Heart right ventricle (tissue), 16 donors: ENCODE measurements around the gene WDFY4. TPM values are rescaled to one million over a fixed set of nuclear protein-coding genes. Genes with fewer than 3 reads are reported as not detected.
A peak's percentile ranks its signal among the peaks of the same experiment; 100 is the strongest.

Source experiments
- ATAC-seq, 8 donors: fragments of 200-7000 bp; cut with Tn5 transposase; one replicate each; pipeline ENCODE4 v1.9.1; 2020; ENCODE audit warnings: mild to moderate bottlenecking in 8 of 8, moderate library complexity in 8 of 8, moderate number of reproducible peaks in 1 of 8
- DNase-seq, 2 donors: peaks; one replicate each; pipeline ENCODE4 v3.0.0-alpha.2; 2020
- H3K27ac ChIP-seq, 10 donors: fragments of 200-600 bp; sonication (generic) in 2 of 10; one replicate each; pipeline versions ENCODE4 v1.5.0 to v1.8.0; 2020 to 2022; ENCODE audit warnings: mild to moderate bottlenecking in 3 of 10
- H3K27me3 ChIP-seq, 7 donors: fragments of 200-600 bp; one replicate each; pipeline ENCODE4 v1.8.0; 2021 to 2022; ENCODE audit warnings: mild to moderate bottlenecking in 2 of 7
- H3K36me3 ChIP-seq, 9 donors: fragments of 200-600 bp; sonication (generic) in 1 of 9; one replicate each; pipeline versions ENCODE4 v1.5.0 to v1.8.0; 2020 to 2022; ENCODE audit warnings: mild to moderate bottlenecking in 2 of 9
- H3K4me1 ChIP-seq, 9 donors: fragments of 200-600 bp; sonication (generic) in 1 of 9; one replicate each; pipeline versions ENCODE4 v1.5.0 to v1.8.0; 2020 to 2022; ENCODE audit warnings: mild to moderate bottlenecking in 4 of 9
- H3K4me3 ChIP-seq, 10 donors: fragments of 200-600 bp; sonication (generic) in 2 of 10; one replicate each; pipeline versions ENCODE4 v1.5.0 to v1.8.0; 2020 to 2022; ENCODE audit warnings: mild to moderate bottlenecking in 7 of 10, moderate library complexity in 2 of 10
- H3K9me3 ChIP-seq, 11 donors: fragments of 200-600 bp in 10 of 11; sonication (generic) in 2 of 11; one replicate each; pipeline versions ENCODE4 v1.5.0 to v1.8.0; 2013 to 2022; ENCODE audit warnings: mild to moderate bottlenecking in 2 of 11, control low read depth in 1 of 11, moderate library complexity in 1 of 11
- WGBS, 2 donors: extraction: QIAGEN DNeasy Blood & Tissue Kit; methylation state at CpG; one replicate each; pipeline ENCODE4 v1.1.7; 2013; ENCODE audit warnings: inconsistent platforms in 1 of 2; 5-methylcytosine and 5-hydroxymethylcytosine counted together
- intact Hi-C, 10 donors: fragments of 100-400 bp; cut with DNase I; formaldehyde crosslinking; loops; one replicate each; pipeline versions ENCODE4 v1.11.1 to v1.14.2; 2022
- polyA plus RNA-seq, 2 donors: library from polyadenylated mRNA; stranded (reverse); fragments of 200-250 nt; gene quantifications; one replicate each; pipeline ENCODE4 v1.2.3, GENCODE V29; 2013
- total RNA-seq, 10 donors: library from RNA; stranded (reverse); fragmentation: NEBNext Ultra II Directional in 3 of 10; extraction: Animal tissue kit (Norgen Biotek cat#: 25700) in 3 of 10; gene quantifications; one replicate each; pipeline versions ENCODE4 v1.2.1 to v1.2.4, GENCODE V29; 2021 to 2023
- TF ChIP-seq, protein P1 (sequence below), 9 donors: fragments of 200-600 bp; sonication (generic) in 2 of 9; IDR thresholded peaks; one replicate each; pipeline versions ENCODE4 v1.5.0 to v1.8.0; 2021 to 2022; ENCODE audit warnings: antibody characterized with exemption in 9 of 9, mild to moderate bottlenecking in 5 of 9, moderate library complexity in 1 of 9
- donor health status: Arrhythmogenic right ventricular cardiomyopathy.
- donor health status: ischemic (EF 13 %, LVEDD 7.1; RV severe dilation, severe dysfunction).
- donor health status: healthy with polysubstance abuse.
- donor health status: DM: no; HTN: yes; CAD: no.
- donor health status: DM: no; HTN: no; CAD: no.
- donor health status: ischemic (EF 25% LVEDD 6.9; RV normal size, moderate dysfunction).
- donor health status: ischemic (EF 25% LVEDD 5.7; RV mildly dilated, moderate dysfunction).
- donor health status: healthy.
- donor health status: DM: yes; HTN: yes; CAD: no.
- donor health status: Ischemic cardiomyopathy.
- donor health status: ischemic (EF 35%, LVEDD 5.7; RV mildly dilated, moderate dysfunction).
- donor health status: nonischemic (EF 11% LVEDD 7.7; RV severe dilation, severe dysfunction).
- donor health status: DM: yes; HTN: yes; CAD: no.
- donor health status: PGD.
- donor health status: ischemic (EF 29% LVEDD 5.4; RV normal size, mild dysfunction).
- donor health status: nonischemic (EF 23%, LVEDD 6.1; RV moderate dilation, normal function).

Gene WDFY4
- total and polyA plus RNA-seq, 12 donors = 0.59 to 7.4 (median 0.92) TPM

DNA sequence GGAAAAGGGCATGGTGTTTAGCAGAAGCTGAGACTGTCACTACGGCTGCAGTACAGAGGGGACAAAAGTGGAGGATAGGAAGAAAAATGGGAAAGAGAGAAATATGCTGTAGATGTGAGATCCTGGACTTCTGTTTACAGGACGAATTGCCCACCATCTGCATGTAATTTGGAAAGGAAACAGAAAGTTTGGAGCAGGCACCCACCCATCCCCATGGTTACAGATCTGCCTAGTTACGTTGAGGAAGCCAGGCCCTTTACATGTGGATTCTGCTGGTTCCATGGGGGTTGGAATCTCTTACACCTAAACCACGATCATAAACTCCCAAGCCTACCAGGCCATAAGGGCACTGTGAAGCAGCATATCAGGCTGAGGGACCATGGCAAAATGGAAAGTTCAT lies 84.3 kb downstream of the WDFY4 start:
- intact Hi-C loops = no loop called here
- Histone ChIP-seq H3K9me3 (no peaks in the 10 kb centered on the region), H3K36me3 (no peaks in the 10 kb centered on the region), H3K27me3 (no peaks in the 10 kb centered on the region), H3K4me1 (peaks cover 0 to 14% (median 0%) of the 10 kb centered on the region in 9 donors), H3K4me3 (no peak overlapping the region), H3K27ac (no peak overlapping the region)
- ATAC-seq = no peak
- TF ChIP-seq, protein P1, sequence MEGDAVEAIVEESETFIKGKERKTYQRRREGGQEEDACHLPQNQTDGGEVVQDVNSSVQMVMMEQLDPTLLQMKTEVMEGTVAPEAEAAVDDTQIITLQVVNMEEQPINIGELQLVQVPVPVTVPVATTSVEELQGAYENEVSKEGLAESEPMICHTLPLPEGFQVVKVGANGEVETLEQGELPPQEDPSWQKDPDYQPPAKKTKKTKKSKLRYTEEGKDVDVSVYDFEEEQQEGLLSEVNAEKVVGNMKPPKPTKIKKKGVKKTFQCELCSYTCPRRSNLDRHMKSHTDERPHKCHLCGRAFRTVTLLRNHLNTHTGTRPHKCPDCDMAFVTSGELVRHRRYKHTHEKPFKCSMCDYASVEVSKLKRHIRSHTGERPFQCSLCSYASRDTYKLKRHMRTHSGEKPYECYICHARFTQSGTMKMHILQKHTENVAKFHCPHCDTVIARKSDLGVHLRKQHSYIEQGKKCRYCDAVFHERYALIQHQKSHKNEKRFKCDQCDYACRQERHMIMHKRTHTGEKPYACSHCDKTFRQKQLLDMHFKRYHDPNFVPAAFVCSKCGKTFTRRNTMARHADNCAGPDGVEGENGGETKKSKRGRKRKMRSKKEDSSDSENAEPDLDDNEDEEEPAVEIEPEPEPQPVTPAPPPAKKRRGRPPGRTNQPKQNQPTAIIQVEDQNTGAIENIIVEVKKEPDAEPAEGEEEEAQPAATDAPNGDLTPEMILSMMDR (IDR thresholded peaks at IDR 0.05) = no peak
- no peak for DNase-seq
- 82 to 88% methylated on average over 4 of the region's 4 CpGs for WGBS, 2 donors

DNA sequence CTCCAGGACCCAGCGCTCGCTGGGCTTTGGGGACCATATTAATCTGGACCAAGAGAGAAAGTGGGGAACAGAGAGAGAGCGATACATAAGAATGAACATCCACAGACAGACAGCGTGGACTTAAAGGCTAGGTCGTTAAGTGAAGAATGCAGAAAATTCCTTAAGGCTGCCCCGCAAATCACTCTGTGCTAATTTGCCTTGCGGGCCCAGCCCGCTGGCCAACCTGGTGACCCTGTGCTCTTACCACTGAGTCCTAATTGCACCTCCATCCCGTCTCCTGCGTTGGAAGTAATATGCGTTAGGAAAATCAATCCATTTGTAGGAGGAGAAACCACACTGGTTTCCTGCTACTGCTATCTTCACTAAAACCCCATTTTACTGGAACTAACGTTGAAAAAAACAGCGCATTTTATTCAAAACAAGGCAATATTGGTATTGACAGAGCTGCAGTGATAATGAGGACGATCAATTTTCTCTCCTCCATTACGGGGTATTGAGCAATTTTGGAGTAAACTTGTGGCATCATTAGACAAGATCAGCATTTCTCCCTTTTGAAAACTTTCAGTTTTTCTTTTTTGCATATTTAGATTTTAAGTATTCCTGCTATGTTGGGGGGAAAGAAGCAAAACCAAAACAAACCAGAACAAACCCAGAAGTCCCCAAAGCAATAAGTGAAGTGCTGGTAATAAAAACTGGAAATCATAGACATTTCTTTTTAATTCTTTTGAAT lies 85.2 kb downstream of the WDFY4 start:
- peaks cover 0 to 14% (median 0%) of the 10 kb centered on the region in 9 donors for H3K4me1 ChIP-seq
- WGBS, 2 donors = 92 to 93% methylated on average over 15 of the region's 15 CpGs
- TF ChIP-seq, protein P1 (IDR thresholded peaks at IDR 0.05) = no peak
- DNase-seq = no peak
- no peaks in the 10 kb centered on the region for H3K9me3 ChIP-seq
- ATAC-seq = no peak
- no peaks in the 10 kb centered on the region for H3K27me3 ChIP-seq
- no peak overlapping the region for H3K4me3 ChIP-seq
- H3K36me3 ChIP-seq = no peaks in the 10 kb centered on the region
- intact Hi-C loops = no loop called here
- H3K27ac ChIP-seq = no peak overlapping the region

DNA sequence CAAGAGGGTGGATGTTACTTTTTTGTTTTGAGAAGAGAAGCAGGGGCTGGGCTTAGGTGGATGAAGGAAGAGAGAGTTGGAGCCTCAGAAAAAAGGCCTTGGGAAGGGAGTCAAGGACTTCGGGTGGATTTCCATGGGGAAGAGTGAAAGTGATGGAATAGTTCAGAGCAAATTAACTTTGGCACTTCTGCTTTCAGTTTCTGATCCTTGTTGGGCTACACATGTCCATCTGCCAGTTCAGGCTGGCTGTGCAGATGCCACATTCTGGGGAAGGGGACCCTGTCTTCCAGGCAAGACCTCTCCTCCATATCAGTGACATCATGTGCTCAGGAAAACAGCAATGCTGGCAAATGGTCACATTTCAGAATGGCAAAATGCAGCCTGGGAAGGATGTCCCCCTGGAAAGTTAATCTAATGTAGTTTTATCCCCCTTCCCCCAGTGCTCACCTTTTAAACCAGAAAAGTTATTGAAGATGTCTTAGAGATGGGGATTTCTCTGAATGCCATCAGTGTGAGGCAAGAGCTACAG lies 86.0 kb downstream of the WDFY4 start:
- no peaks in the 10 kb centered on the region for H3K27me3 ChIP-seq

DNA sequence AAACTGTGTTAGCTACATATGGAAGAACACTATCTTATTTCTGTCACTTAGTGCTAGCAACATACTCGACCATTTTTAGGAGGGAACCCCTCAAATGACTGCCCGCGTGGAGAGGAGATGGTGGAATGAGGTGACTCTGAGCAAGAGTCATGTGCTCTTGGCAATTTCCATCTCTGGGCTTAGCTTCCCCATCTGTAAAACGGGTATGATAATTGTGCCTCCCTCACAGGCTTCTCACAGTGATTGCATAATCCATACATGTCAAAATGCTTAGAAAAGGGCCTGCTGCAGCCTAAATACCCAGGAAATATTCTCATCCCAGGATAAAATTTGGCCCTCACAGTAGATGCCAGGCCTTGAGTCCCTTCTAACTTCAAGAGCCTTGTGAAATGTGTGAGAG lies 86.6 kb downstream of the WDFY4 start:
- DNase-seq (no peak), ATAC-seq (no peak)
- no peaks in the 10 kb centered on the region for H3K27me3 ChIP-seq
- TF ChIP-seq, protein P1 (IDR thresholded peaks at IDR 0.05) = no peak
- no peak overlapping the region for H3K27ac ChIP-seq
- H3K36me3 ChIP-seq = no peaks in the 10 kb centered on the region
- no peaks in the 10 kb centered on the region for H3K9me3 ChIP-seq
- 92 to 94% methylated on average over 4 of the region's 4 CpGs for WGBS, 2 donors
- no peak overlapping the region for H3K4me3 ChIP-seq
- intact Hi-C loops = no loop called here
- peaks cover 0 to 14% (median 0%) of the 10 kb centered on the region in 9 donors for H3K4me1 ChIP-seq

More for the DNA sequence above, 86.0 kb downstream of the WDFY4 start:
- H3K4me1 ChIP-seq = peaks cover 0 to 14% (median 0%) of the 10 kb centered on the region in 9 donors
- 62 to 72% methylated on average over 1 of the region's 1 CpG for WGBS, 2 donors
- intact Hi-C loops = no loop called here
- peak overlapping the region in 1 of 10 donors; percentile 8 for H3K27ac ChIP-seq
- DNase-seq (no peak), ATAC-seq (no peak)
- TF ChIP-seq, protein P1 (IDR thresholded peaks at IDR 0.05) = no peak
- H3K36me3 ChIP-seq = no peaks in the 10 kb centered on the region
- H3K9me3 ChIP-seq = no peaks in the 10 kb centered on the region
- no peak overlapping the region for H3K4me3 ChIP-seq
